Colonic mucosa (tissue), 4 donors: ENCODE data around the gene ATXN2. TPM values are rescaled to one million over a fixed set of nuclear protein-coding genes. Genes with fewer than 3 reads are reported as not detected.

ENCODE experiments used
- DNase-seq: peaks from one replicate; pipeline ENCODE4 v3.0.0-alpha.2; 2020
- H3K27ac ChIP-seq: fragments of 200-600 bp; one replicate; pipeline ENCODE4 v1.8.0; 2021
- H3K27me3 ChIP-seq: fragments of 200-600 bp; one replicate; pipeline ENCODE4 v1.8.0; 2021
- H3K36me3 ChIP-seq: fragments of 200-600 bp; one replicate; pipeline ENCODE4 v1.8.0; 2021
- H3K4me1 ChIP-seq: fragments of 200-600 bp; one replicate; pipeline ENCODE4 v1.8.0; 2021; ENCODE audit warnings: mild to moderate bottlenecking
- H3K4me3 ChIP-seq: fragments of 200-600 bp; one replicate; pipeline ENCODE4 v1.8.0; 2021
- H3K9ac ChIP-seq, 2 donors: one replicate each; pipeline ENCODE4 v1.7.0; 2013; ENCODE audit warnings: control low read depth in 2 of 2, low read depth in 2 of 2, low read length in 2 of 2
- H3K9me3 ChIP-seq: fragments of 200-600 bp; one replicate; pipeline ENCODE4 v1.8.0; 2021
- CTCF ChIP-seq: fragments of 200-600 bp; IDR thresholded peaks from one replicate; pipeline ENCODE4 v1.8.0; 2022; ENCODE audit warnings: antibody characterized with exemption, mild to moderate bottlenecking
- intact Hi-C: fragments of 100-400 bp; cut with DNase I; formaldehyde crosslinking; loops from one replicate; pipeline ENCODE4 v1.14.1; 2022
- total RNA-seq, 2 donors: library from RNA; stranded (reverse); fragmentation: NEBNext Ultra II Directional in 1 of 2; extraction: Animal tissue kit (Norgen Biotek cat#: 25700) in 1 of 2; gene quantifications; one replicate each; pipeline ENCODE4 v1.2.1, GENCODE V29; 2021
- donor health status: healthy.
- donor health status: DM: no; HTN: no; CAD: no.
- donor health status: DM: no; HTN: no; CAD: no.

The ATXN2 gene
- total RNA-seq, 2 donors from 2014 or later, result 48.7 to 55.1 TPM

GRCh38 chr12:111488798-111489197 lies 110.3 kb downstream of the ATXN2 start:
- Histone ChIP-seq H3K27ac (no peak overlapping the region), H3K9ac (no peak overlapping the region), H3K36me3 (peaks cover 13% of the 10 kb centered on the region), H3K4me1 (no peaks in the 10 kb centered on the region), H3K4me3 (no peak overlapping the region), H3K27me3 (no peaks in the 10 kb centered on the region), H3K9me3 (no peaks in the 10 kb centered on the region)
- DNase-seq, result no peak
- no peak for TF ChIP-seq CTCF
- intact Hi-C loops, result no loop called here

- H3K4me1 ChIP-seq, result no peaks in the 10 kb centered on the region
- H3K27me3 ChIP-seq, result no peaks in the 10 kb centered on the region
- no peaks in the 10 kb centered on the region for H3K9me3 ChIP-seq
- intact Hi-C loops, result no loop called here
- H3K4me3 ChIP-seq, result no peak overlapping the region
- no peak overlapping the region for H3K27ac ChIP-seq
- TF ChIP-seq CTCF, result no peak
- peaks cover 17% of the 10 kb centered on the region for H3K36me3 ChIP-seq
- H3K9ac ChIP-seq, result no peak overlapping the region
- DNase-seq, result no peak
Observed at GRCh38 chr12:111488271-111488670, 110.8 kb downstream of the ATXN2 start.

GRCh38 chr12:111482462-111482861 lies 116.7 kb downstream of the ATXN2 start:
- intact Hi-C loops, result no loop called here
- H3K36me3 ChIP-seq, result peaks cover 17% of the 10 kb centered on the region
- no peaks in the 10 kb centered on the region for H3K27me3 ChIP-seq
- no peak overlapping the region for H3K9ac ChIP-seq
- no peaks in the 10 kb centered on the region for H3K4me1 ChIP-seq
- H3K27ac ChIP-seq, result no peak overlapping the region
- H3K9me3 ChIP-seq, result no peaks in the 10 kb centered on the region
- no peak for TF ChIP-seq CTCF
- no peak overlapping the region for H3K4me3 ChIP-seq
- no peak for DNase-seq

GRCh38 chr12:111471236-111471635 lies 127.9 kb downstream of the ATXN2 start:
- intact Hi-C loops, result no loop called here
- Histone ChIP-seq H3K27me3 (no peaks in the 10 kb centered on the region), H3K9me3 (no peaks in the 10 kb centered on the region), H3K4me1 (no peaks in the 10 kb centered on the region), H3K36me3 (no peaks in the 10 kb centered on the region), H3K9ac (no peak overlapping the region), H3K27ac (no peak overlapping the region), H3K4me3 (no peak overlapping the region)
- DNase-seq, result no peak
- no peak for TF ChIP-seq CTCF

GRCh38 chr12:111469401-111469800 lies 129.7 kb downstream of the ATXN2 start:
- Histone ChIP-seq H3K9ac (no peak overlapping the region), H3K27ac (no peak overlapping the region), H3K9me3 (no peaks in the 10 kb centered on the region), H3K36me3 (no peaks in the 10 kb centered on the region), H3K4me3 (no peak overlapping the region), H3K27me3 (no peaks in the 10 kb centered on the region), H3K4me1 (no peaks in the 10 kb centered on the region)
- TF ChIP-seq CTCF, result no peak
- intact Hi-C loops, result no loop called here
- no peak for DNase-seq

- H3K27me3 ChIP-seq, result no peaks in the 10 kb centered on the region
- H3K9ac ChIP-seq, result no peak overlapping the region
- no peak overlapping the region for H3K4me3 ChIP-seq
- no peaks in the 10 kb centered on the region for H3K4me1 ChIP-seq
- no peak for DNase-seq
- no peaks in the 10 kb centered on the region for H3K36me3 ChIP-seq
- TF ChIP-seq CTCF, result no peak
- no peaks in the 10 kb centered on the region for H3K9me3 ChIP-seq
- no peak overlapping the region for H3K27ac ChIP-seq
- intact Hi-C loops, result no loop called here
Observed at GRCh38 chr12:111467857-111468241, 131.3 kb downstream of the ATXN2 start.
